GM23338 (cell line): Measurements from ENCODE around the gene MEIOC. TPM values are rescaled to one million over a fixed set of nuclear protein-coding genes. Genes with fewer than 3 reads are reported as not detected.

Experiments used
- ATAC-seq: fragments of 200-7000 bp; cut with Tn5 transposase; 3 replicates; pipeline ENCODE4 v1.9.1; 2020
- DNase-seq: peaks from one replicate; pipeline ENCODE4 v3.0.0-alpha.2; 2015; ENCODE audit warnings: low spot score
- H2AFZ ChIP-seq: fragments of 200-600 bp; sonication (generic); 2 replicates; pipeline ENCODE4 v1.8.0; 2016; ENCODE audit warnings: antibody characterized with exemption, mild to moderate bottlenecking, moderate library complexity
- H3F3A ChIP-seq: fragments of 200-600 bp; sonication (generic); replicated peaks from 2 replicates; pipeline ENCODE4 v1.8.0; 2017; ENCODE audit warnings: antibody characterized with exemption, mixed run types, low read depth
- H3K27ac ChIP-seq: fragments of 200-600 bp; sonication (generic); 2 replicates; pipeline ENCODE4 v1.6.1; 2016; ENCODE audit warnings: low read depth
- H3K27me3 ChIP-seq: fragments of 200-600 bp; sonication (generic); 2 replicates; pipeline ENCODE4 v1.8.0; 2016; ENCODE audit warnings: mild to moderate bottlenecking, mixed run types, moderate library complexity; ENCODE audit not compliant: insufficient read depth
- H3K36me3 ChIP-seq: fragments of 200-600 bp; sonication (generic); 2 replicates; pipeline ENCODE4 v1.8.0; 2016; ENCODE audit warnings: mild to moderate bottlenecking; ENCODE audit not compliant: insufficient read depth
- H3K4me1 ChIP-seq: fragments of 200-600 bp; sonication (generic); 2 replicates; pipeline ENCODE4 v1.8.0; 2016; ENCODE audit warnings: mild to moderate bottlenecking, moderate library complexity; ENCODE audit not compliant: insufficient read depth
- H3K4me2 ChIP-seq: fragments of 200-600 bp; sonication (generic); 2 replicates; pipeline ENCODE4 v1.7.1; 2017; ENCODE audit warnings: mixed run types
- H3K4me3 ChIP-seq: fragments of 200-600 bp; sonication (generic); 2 replicates; pipeline ENCODE4 v1.6.1; 2016; ENCODE audit warnings: mixed run types
- H3K79me2 ChIP-seq: fragments of 200-600 bp; sonication (generic); replicated peaks from 2 replicates; pipeline ENCODE4 v1.8.0; 2017; ENCODE audit warnings: mild to moderate bottlenecking; ENCODE audit not compliant: insufficient read depth
- H3K9me2 ChIP-seq: fragments of 200-600 bp; sonication (generic); 2 replicates; pipeline ENCODE4 v1.8.0; 2017; ENCODE audit not compliant: insufficient read depth
- H4K20me1 ChIP-seq: fragments of 200-600 bp; sonication (generic); replicated peaks from 2 replicates; pipeline ENCODE4 v1.8.0; 2017; ENCODE audit warnings: mild to moderate bottlenecking; ENCODE audit not compliant: insufficient read depth
- H3K27ac Mint-ChIP-seq: 2 replicates; pipeline ENCODE4 v1.8.0; 2020; ENCODE audit warnings: inconsistent platforms, mild to moderate bottlenecking, moderate library complexity, mixed read lengths
- H3K27me3 Mint-ChIP-seq: 3 replicates; pipeline ENCODE4 v1.8.0; 2022; ENCODE audit warnings: low read depth, mild to moderate bottlenecking, moderate library complexity, mixed read lengths, inconsistent platforms; ENCODE audit not compliant: insufficient read depth, poor library complexity
- H3K36me3 Mint-ChIP-seq: 3 replicates; pipeline ENCODE4 v1.8.0; 2021; ENCODE audit warnings: low read depth, mild to moderate bottlenecking, inconsistent platforms, moderate library complexity, mixed read lengths
- H3K4me1 Mint-ChIP-seq: 3 replicates; pipeline ENCODE4 v1.8.0; 2020; ENCODE audit warnings: mild to moderate bottlenecking, inconsistent platforms, mixed read lengths
- H3K4me3 Mint-ChIP-seq: 3 replicates; pipeline ENCODE4 v1.8.0; 2021; ENCODE audit warnings: moderate library complexity, mild to moderate bottlenecking, inconsistent platforms, mixed read lengths
- H3K9me3 Mint-ChIP-seq: 3 replicates; pipeline ENCODE4 v1.8.0; 2020; ENCODE audit warnings: moderate library complexity, mild to moderate bottlenecking, inconsistent platforms, mixed read lengths
- CREB1 ChIP-seq: fragments of 250-450 bp; sonication (Bioruptor Pico); IDR thresholded peaks from 2 replicates; pipeline ENCODE4 v1.5.0; 2020; ENCODE audit warnings: low read depth, mild to moderate bottlenecking, moderate library complexity
- EZH2 ChIP-seq: fragments of 200-600 bp; sonication (generic); IDR thresholded peaks from one replicate; pipeline ENCODE4 v1.8.0; 2017; ENCODE audit warnings: antibody characterized with exemption, mild to moderate bottlenecking, low read depth; ENCODE audit not compliant: unreplicated experiment
- EZH2phosphoT487 ChIP-seq: fragments of 200-600 bp; sonication (generic); IDR thresholded peaks from one replicate; pipeline ENCODE4 v1.8.1; 2018; ENCODE audit warnings: antibody characterized with exemption; ENCODE audit not compliant: unreplicated experiment
- JUNB ChIP-seq: IDR thresholded peaks from one replicate; pipeline ENCODE4 v1.6.1; 2016; ENCODE audit warnings: antibody characterized with exemption; ENCODE audit not compliant: unreplicated experiment
- NANOG ChIP-seq: IDR thresholded peaks from 2 replicates; pipeline ENCODE4 v1.6.1; 2016; ENCODE audit warnings: antibody characterized with exemption, borderline replicate concordance
- POLR2AphosphoS5 ChIP-seq: IDR thresholded peaks from 2 replicates; pipeline ENCODE4 v1.6.1; 2016; ENCODE audit warnings: antibody characterized with exemption, low read depth
- REST ChIP-seq: IDR thresholded peaks from one replicate; pipeline ENCODE4 v1.6.1; 2018; ENCODE audit warnings: antibody characterized with exemption; ENCODE audit not compliant: unreplicated experiment
- STAT1 ChIP-seq: IDR thresholded peaks from one replicate; pipeline ENCODE4 v1.6.1; 2016; ENCODE audit warnings: antibody characterized with exemption; ENCODE audit not compliant: unreplicated experiment
- ZNF114 ChIP-seq: fragments of 250-450 bp; sonication (Bioruptor Pico); IDR thresholded peaks from 2 replicates; pipeline ENCODE4 v1.5.0; 2020; ENCODE audit warnings: mild to moderate bottlenecking, moderate library complexity
- ZNF331 ChIP-seq: fragments of 250-450 bp; sonication (Bioruptor Pico); IDR thresholded peaks from 2 replicates; pipeline ENCODE4 v1.5.0; 2020; ENCODE audit warnings: low read depth, mild to moderate bottlenecking, moderate library complexity
- polyA plus RNA-seq: library from polyadenylated mRNA; unstranded; fragments of >200 nt; fragmentation: Nextera tagmentation; extraction: Ambion mirVana; gene quantifications from 2 replicates; pipeline ENCODE4 v1.2.1, GENCODE V29; 2016
- total RNA-seq: library from RNA; depleted of rRNA; stranded (reverse); fragments of >200 nt; shearing (Covaris generic); gene quantifications from 2 replicates; pipeline ENCODE4 v1.2.3, GENCODE V29; 2014
- TF ChIP-seq, protein P1 (sequence below), 2 experiments: fragments of 200-600 bp in 1 of 2; sonication (generic) in 1 of 2; conservative IDR thresholded peaks; 2 replicates each; pipeline versions ENCODE4 v1.5.1 to v1.6.1; 2016 to 2017; ENCODE audit warnings: antibody characterized with exemption in 2 of 2, low read depth in 2 of 2, mild to moderate bottlenecking in 2 of 2, moderate library complexity in 1 of 2
- TF ChIP-seq, protein P2 (sequence below): fragments of 250-450 bp; sonication (Bioruptor Pico); IDR thresholded peaks from 2 replicates; pipeline ENCODE4 v1.5.0; 2020; ENCODE audit warnings: mild to moderate bottlenecking, moderate library complexity
- TF ChIP-seq, protein P3 (sequence below): IDR thresholded peaks from 2 replicates; pipeline ENCODE4 v1.6.1; 2016; ENCODE audit warnings: antibody characterized with exemption

The MEIOC gene
- total and polyA plus RNA-seq, 2 experiments from 2014 or later = 2.1 to 23.8 TPM

- Histone ChIP-seq H3K9me2 (no peaks in the 10 kb centered on the region), H3K4me1 (no peaks in the 10 kb centered on the region), H3K4me3 (no peak overlapping the region), H3K36me3 (no peaks in the 10 kb centered on the region), H2AFZ (no peak overlapping the region), H3K27ac (no peak overlapping the region), H3F3A (no peaks in the 10 kb centered on the region), H3K79me2 (no peaks in the 10 kb centered on the region), H3K27me3 (peaks cover 34% of the 10 kb centered on the region), H4K20me1 (no peaks in the 10 kb centered on the region), H3K4me2 (no peak overlapping the region)
- Mint-ChIP-seq H3K9me3 (peaks cover 14% of the 10 kb centered on the region; the same call in 2 of the 3 replicates), H3K4me3 (no peak overlapping the region), H3K36me3 (peaks cover 5% of the 10 kb centered on the region; the same call in 2 of the 3 replicates), H3K4me1 (no peaks in the 10 kb centered on the region), H3K27me3 (peaks cover 27% of the 10 kb centered on the region), H3K27ac (no peak overlapping the region)
- TF ChIP-seq STAT1 (no peak), ZNF331 (no peak), EZH2 (no peak), POLR2AphosphoS5 (no peak), REST (no peak), EZH2phosphoT487 (no peak), ZNF114 (CRISPR knock-in tag) (no peak), NANOG (no peak), JUNB (no peak), CREB1 (CRISPR knock-in tag) (no peak)
- TF ChIP-seq, protein P1, sequence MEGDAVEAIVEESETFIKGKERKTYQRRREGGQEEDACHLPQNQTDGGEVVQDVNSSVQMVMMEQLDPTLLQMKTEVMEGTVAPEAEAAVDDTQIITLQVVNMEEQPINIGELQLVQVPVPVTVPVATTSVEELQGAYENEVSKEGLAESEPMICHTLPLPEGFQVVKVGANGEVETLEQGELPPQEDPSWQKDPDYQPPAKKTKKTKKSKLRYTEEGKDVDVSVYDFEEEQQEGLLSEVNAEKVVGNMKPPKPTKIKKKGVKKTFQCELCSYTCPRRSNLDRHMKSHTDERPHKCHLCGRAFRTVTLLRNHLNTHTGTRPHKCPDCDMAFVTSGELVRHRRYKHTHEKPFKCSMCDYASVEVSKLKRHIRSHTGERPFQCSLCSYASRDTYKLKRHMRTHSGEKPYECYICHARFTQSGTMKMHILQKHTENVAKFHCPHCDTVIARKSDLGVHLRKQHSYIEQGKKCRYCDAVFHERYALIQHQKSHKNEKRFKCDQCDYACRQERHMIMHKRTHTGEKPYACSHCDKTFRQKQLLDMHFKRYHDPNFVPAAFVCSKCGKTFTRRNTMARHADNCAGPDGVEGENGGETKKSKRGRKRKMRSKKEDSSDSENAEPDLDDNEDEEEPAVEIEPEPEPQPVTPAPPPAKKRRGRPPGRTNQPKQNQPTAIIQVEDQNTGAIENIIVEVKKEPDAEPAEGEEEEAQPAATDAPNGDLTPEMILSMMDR (conservative IDR thresholded peaks at IDR 0.05; ENCODE audit: low read depth in 2 of 2) = no peak
- TF ChIP-seq, protein P2, sequence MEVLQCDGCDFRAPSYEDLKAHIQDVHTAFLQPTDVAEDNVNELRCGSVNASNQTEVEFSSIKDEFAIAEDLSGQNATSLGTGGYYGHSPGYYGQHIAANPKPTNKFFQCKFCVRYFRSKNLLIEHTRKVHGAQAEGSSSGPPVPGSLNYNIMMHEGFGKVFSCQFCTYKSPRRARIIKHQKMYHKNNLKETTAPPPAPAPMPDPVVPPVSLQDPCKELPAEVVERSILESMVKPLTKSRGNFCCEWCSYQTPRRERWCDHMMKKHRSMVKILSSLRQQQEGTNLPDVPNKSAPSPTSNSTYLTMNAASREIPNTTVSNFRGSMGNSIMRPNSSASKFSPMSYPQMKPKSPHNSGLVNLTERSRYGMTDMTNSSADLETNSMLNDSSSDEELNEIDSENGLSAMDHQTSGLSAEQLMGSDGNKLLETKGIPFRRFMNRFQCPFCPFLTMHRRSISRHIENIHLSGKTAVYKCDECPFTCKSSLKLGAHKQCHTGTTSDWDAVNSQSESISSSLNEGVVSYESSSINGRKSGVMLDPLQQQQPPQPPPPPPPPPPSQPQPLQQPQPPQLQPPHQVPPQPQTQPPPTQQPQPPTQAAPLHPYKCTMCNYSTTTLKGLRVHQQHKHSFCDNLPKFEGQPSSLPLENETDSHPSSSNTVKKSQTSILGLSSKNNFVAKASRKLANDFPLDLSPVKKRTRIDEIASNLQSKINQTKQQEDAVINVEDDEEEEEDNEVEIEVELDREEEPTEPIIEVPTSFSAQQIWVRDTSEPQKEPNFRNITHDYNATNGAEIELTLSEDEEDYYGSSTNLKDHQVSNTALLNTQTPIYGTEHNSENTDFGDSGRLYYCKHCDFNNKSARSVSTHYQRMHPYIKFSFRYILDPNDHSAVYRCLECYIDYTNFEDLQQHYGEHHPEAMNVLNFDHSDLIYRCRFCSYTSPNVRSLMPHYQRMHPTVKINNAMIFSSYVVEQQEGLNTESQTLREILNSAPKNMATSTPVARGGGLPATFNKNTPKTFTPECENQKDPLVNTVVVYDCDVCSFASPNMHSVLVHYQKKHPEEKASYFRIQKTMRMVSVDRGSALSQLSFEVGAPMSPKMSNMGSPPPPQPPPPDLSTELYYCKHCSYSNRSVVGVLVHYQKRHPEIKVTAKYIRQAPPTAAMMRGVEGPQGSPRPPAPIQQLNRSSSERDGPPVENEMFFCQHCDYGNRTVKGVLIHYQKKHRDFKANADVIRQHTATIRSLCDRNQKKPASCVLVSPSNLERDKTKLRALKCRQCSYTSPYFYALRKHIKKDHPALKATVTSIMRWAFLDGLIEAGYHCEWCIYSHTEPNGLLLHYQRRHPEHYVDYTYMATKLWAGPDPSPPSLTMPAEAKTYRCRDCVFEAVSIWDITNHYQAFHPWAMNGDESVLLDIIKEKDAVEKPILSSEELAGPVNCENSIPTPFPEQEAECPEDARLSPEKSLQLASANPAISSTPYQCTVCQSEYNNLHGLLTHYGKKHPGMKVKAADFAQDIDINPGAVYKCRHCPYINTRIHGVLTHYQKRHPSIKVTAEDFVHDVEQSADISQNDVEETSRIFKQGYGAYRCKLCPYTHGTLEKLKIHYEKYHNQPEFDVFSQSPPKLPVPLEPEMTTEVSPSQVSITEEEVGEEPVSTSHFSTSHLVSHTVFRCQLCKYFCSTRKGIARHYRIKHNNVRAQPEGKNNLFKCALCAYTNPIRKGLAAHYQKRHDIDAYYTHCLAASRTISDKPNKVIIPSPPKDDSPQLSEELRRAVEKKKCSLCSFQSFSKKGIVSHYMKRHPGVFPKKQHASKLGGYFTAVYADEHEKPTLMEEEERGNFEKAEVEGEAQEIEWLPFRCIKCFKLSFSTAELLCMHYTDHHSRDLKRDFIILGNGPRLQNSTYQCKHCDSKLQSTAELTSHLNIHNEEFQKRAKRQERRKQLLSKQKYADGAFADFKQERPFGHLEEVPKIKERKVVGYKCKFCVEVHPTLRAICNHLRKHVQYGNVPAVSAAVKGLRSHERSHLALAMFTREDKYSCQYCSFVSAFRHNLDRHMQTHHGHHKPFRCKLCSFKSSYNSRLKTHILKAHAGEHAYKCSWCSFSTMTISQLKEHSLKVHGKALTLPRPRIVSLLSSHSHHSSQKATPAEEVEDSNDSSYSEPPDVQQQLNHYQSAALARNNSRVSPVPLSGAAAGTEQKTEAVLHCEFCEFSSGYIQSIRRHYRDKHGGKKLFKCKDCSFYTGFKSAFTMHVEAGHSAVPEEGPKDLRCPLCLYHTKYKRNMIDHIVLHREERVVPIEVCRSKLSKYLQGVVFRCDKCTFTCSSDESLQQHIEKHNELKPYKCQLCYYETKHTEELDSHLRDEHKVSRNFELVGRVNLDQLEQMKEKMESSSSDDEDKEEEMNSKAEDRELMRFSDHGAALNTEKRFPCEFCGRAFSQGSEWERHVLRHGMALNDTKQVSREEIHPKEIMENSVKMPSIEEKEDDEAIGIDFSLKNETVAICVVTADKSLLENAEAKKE (CRISPR knock-in tag) = no peak
- TF ChIP-seq, protein P3, sequence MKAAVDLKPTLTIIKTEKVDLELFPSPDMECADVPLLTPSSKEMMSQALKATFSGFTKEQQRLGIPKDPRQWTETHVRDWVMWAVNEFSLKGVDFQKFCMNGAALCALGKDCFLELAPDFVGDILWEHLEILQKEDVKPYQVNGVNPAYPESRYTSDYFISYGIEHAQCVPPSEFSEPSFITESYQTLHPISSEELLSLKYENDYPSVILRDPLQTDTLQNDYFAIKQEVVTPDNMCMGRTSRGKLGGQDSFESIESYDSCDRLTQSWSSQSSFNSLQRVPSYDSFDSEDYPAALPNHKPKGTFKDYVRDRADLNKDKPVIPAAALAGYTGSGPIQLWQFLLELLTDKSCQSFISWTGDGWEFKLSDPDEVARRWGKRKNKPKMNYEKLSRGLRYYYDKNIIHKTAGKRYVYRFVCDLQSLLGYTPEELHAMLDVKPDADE = no peak
- no peak for ATAC-seq
- DNase-seq = no peak
Observed at GRCh38 chr17:44651228-44651627, 5.0 kb upstream of the MEIOC start.
